OCI-LY1 (cell line): ENCODE results near the gene BDH1.

ENCODE experiments used
- CTCF ChIP-seq: fragments of 200-600 bp; sonication (generic), shearing (Covaris generic); IDR thresholded peaks from 2 replicates; pipeline ENCODE4 v1.5.1; 2017; ENCODE audit warnings: mild to moderate bottlenecking, antibody characterized with exemption, low read length, moderate library complexity, mixed read lengths
- EZH2 ChIP-seq: fragments of 200-600 bp; sonication (generic), shearing (Covaris generic); IDR thresholded peaks from 2 replicates; pipeline ENCODE4 v1.8.0; 2017; ENCODE audit warnings: borderline replicate concordance, mixed run types, mild to moderate bottlenecking, antibody characterized with exemption, low read length, moderate library complexity, mixed read lengths

- TF ChIP-seq CTCF = no peak
- no peak for TF ChIP-seq EZH2
Measured at GRCh38 chr3:197475514-197475913, 80.3 kb downstream of the BDH1 start.
